A549 (cell line): ENCODE measurements around the gene IL1RN.

Experiments used
- CTCF ChIP-seq: fragments of >200 bp; sonication (Bioruptor Twin); formaldehyde crosslinking; IDR thresholded peaks from 3 replicates; pipeline ENCODE4 v1.5.1; 2016
- EP300 ChIP-seq, 2 experiments: fragments of >200 bp; sonication (Bioruptor Twin); formaldehyde crosslinking; IDR thresholded peaks; 2 replicates in 1 of 2; 3 replicates in 1 of 2; pipeline ENCODE4 v1.6.1; 2016 to 2017
- KDM1A ChIP-seq: fragments of 200-600 bp; sonication (generic); IDR thresholded peaks from 2 replicates; pipeline ENCODE4 v1.6.1; 2016; ENCODE audit warnings: low read depth, mild to moderate bottlenecking
- POLR2A ChIP-seq: IDR thresholded peaks from 2 replicates; pipeline ENCODE4 v1.6.1; 2012; ENCODE audit warnings: mild to moderate bottlenecking, low read length

- TF ChIP-seq EP300 (IDR thresholded peaks at IDR 0.05) = no peak
- no peak for TF ChIP-seq CTCF
- no peak for TF ChIP-seq POLR2A
- no peak for TF ChIP-seq KDM1A
Measured at GRCh38 chr2:113122364-113122763, 5.0 kb upstream of the IL1RN start.
